ENCODE results near the gene ZNF341.
"Not testable (repeated sequence)": the region's sequence is repeated elsewhere in the genome, so short reads cannot be mapped to it uniquely, and the experiment has no call there.

Gene ZNF341

GRCh38 chr20:33732166-33732970 is 572 bp downstream of the ZNF341 start:
- DNase-seq = peak; percentile 52

GRCh38 chr20:33733654-33734576 is 2.1 kb downstream of the ZNF341 start:
- no peak for DNase-seq

- DNase-seq = no peak
Measured at GRCh38 chr20:33736962-33737361, 5.2 kb downstream of the ZNF341 start.

- DNase-seq = no peak
Measured at GRCh38 chr20:33739493-33739892, 7.7 kb downstream of the ZNF341 start.

DNA sequence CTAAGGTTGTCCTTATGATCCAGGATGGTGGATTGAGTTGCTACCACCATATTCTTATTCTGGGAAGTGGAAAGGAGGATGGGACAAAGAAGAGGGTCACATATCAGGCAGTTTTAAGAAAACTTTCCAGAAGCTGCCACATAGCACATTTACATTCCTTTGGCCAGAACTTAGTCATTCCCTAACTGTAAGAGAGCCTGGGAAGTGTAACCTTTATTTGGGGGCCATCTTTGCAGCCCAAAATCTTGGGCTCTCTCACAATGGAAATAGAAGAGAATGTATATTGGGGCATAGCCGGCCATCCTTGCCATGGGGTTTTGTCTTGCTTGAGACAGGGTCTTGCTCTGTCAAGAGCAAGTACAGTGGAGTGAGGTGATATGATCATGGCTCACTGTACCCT is 8.4 kb downstream of the ZNF341 start:
- no peak for DNase-seq

GRCh38 chr20:33744181-33744580 is 12.4 kb downstream of the ZNF341 start:
- no peak for DNase-seq

GRCh38 chr20:33744773-33745385 is 13.1 kb downstream of the ZNF341 start:
- no peak for DNase-seq

DNA sequence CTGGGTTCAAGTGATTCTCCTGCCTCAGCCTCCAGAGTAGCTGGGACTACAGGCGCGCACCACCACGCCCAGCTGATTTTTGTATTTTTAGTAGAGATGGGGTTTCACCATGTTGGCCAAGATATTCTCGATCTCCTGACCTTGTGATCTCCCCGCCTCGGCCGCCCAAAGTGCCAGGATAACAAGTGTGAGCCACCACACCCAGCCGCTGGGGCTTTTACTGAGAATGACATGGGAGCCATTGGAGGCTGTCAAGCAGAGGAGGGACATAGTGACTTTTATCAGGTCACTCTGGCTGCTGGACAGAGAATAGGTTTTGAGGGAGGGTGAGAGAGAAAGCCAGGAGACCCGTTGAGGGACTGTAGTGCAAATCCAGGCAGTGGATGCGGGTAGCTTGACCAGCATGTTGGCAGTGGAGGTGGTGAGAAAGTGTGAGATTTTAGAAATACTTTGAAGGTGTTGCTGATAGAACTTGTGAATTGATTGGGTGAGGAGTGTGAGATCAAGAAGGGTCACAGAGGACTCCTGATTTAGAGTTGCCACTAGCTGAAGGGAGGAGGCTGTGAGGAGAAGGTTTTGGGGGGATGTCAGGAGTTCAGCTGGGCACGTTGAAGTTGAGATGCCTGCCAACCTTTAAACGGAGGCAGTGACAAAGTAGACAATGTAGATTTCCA is 14.7 kb downstream of the ZNF341 start:
- DNase-seq = no peak

GRCh38 chr20:33751775-33752174 is 20.0 kb downstream of the ZNF341 start:
- DNase-seq = no peak

DNA sequence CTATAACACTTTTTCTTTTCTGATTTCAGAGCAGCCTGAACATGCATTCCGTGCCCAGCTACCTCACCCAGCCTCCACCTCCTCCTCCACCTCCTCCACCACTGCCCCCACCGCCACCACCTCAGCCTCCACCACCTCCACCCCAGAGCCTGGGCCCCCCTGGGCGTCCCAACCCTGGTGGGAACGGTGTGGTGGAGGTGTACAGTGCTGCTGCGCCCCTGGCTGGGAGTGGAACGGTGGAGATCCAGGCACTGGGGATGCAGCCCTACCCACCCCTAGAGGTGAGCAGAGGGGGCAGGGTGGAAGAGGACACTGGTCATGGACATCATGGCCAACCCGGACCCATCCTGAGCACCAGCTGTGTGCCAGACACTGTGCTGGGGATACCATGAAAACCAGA is 21.3 kb downstream of the ZNF341 start:
- no peak for DNase-seq

DNA sequence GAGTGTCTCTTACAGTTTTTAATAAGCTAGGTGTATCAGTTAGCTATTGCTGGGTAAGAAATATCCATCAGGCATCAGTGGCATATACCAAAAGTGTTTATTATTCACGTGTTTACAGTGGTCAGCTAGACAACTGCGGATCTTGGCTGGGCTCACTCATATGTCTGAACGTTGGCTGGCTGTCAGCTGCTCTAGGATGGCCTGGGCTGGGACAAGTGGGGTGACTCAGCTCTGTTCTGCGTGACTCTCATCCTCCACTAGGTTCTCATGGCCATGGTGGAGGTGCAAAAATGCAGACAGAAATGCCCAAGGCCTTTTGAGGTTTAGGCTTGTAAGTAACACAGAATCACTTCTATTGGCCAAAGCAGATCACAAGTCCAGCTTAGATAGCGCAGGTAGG is 22.0 kb downstream of the ZNF341 start:
- DNase-seq = no peak

DNA sequence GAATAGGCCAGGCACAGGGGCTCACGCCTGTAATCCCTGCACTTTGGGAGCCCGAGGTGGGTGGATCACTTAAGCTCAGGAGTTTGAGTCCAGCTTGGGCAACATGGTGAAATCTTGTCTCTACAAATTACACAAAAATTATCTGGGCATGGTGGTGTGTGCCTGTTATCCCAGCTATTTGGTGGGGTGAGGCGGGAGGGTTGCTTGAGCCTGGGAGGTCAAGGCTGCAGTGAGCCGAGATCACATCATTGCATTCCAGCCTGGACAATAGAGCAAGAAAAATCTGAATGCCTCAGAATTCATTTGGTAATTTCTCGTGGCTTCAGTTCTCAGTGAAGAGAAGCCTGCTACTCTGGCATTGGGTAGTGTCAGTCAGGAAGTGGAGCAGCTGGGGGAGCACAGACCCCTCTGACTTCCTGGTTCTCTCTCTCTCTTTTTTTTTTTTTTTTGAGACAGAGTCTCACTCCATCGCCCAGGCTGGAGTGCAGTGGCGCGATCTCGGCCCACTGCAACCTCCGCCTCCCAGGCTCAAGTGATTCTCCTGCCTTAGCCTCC is 24.2 kb downstream of the ZNF341 start:
- DNase-seq = not testable (repeated sequence)

DNA sequence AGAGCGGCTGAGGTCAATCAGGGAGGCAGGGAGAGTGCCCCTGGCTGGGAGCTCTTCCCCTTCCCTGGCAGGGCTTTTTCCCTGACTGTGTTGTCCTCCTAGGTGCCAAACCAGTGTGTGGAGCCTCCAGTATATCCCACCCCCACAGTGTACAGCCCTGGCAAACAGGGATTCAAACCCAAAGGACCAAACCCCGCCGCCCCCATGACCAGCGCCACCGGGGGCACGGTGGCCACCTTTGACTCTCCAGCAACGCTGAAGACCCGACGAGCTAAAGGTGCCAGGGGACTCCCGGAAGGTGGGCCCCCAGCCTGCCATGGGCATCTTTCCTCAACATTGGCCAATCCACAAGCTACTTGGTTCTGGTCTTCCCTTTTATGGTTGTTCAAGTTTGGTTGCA is 25.2 kb downstream of the ZNF341 start:
- DNase-seq = no peak

- no peak for DNase-seq
Measured at GRCh38 chr20:33757458-33757857, 25.7 kb downstream of the ZNF341 start.

- DNase-seq = no peak
Measured at GRCh38 chr20:33761698-33762250, 30.0 kb downstream of the ZNF341 start.

DNA sequence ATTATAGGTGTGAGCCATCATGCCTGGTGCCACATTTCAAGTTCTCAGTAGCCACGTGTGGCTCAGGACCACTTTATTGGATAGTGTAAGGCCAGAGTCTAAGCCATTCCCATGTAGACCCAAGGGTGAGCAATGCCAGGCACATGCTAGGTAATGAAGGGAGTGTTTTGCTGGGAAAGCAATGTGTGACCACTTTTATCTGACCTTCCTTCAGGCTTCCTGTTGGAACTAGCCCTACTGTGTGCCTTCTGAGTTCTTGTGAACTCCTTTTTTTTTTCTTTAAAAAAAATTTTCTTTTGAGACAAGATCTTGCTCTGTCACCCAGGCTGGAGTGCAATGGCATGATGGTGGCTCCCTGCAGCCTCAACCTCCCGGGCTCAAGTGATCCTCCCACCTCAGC is 33.3 kb downstream of the ZNF341 start:
- no peak for DNase-seq

DNA sequence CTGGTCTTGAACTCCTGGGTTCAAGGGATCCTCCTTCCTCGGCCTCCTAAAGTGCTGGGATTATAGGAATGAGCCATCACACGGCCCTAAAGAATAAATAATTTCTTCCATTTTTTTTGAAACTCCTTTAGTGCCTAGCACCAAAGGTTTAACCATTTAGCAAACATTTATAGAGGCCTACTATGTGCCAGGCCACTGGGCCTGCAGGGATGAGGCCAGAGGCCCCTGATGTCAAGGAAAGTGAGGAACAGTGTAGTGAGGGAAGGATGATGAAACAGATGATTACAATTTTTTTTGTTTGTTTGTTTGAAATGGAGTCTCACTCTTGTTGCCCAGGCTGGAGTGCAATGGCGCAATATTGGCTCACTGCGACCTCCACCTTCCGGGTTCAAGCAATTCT is 33.8 kb downstream of the ZNF341 start:
- DNase-seq = no peak

GRCh38 chr20:33766686-33767085 is 34.9 kb downstream of the ZNF341 start:
- DNase-seq = no peak

GRCh38 chr20:33767777-33768138 is 36.0 kb downstream of the ZNF341 start:
- DNase-seq = no peak

- DNase-seq = no peak
Measured at GRCh38 chr20:33769043-33769442, 37.2 kb downstream of the ZNF341 start.

DNA sequence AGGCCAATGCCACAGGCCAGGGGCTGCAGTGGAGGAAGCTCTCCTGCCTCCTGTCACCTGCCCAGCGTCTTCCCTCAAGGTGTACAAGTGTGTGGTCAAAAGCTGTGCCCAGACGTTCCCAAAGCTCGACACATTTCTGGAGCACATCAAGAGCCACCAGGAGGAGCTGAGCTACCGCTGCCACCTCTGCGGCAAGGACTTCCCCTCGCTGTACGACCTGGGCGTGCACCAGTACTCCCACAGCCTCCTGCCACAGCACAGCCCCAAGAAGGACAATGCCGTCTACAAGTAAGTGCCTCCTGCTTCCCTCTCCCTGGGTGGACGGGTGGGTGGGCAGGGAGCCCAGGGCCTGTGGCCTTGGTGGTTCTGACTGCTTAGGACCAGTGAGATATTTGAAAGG is 38.2 kb downstream of the ZNF341 start:
- DNase-seq = no peak

- no peak for DNase-seq
Measured at GRCh38 chr20:33771938-33772337, 40.1 kb downstream of the ZNF341 start.

All from DMS79 (cell line).